ENCODE results near the gene NAGLU. TPM values are rescaled to one million over a fixed set of nuclear protein-coding genes. Genes with fewer than 3 reads are reported as not detected.

The NAGLU gene
- total RNA-seq, 1 donor from 2014 or later, result 36.3 TPM

- no peak for DNase-seq (ENCODE audit: low read depth in 2 of 2)
Observed at GRCh38 chr17:42563950-42564349, 27.9 kb downstream of the NAGLU start.

GRCh38 chr17:42564815-42565522 lies 28.9 kb downstream of the NAGLU start:
- no peak for DNase-seq (ENCODE audit: low read depth in 2 of 2)

DNA sequence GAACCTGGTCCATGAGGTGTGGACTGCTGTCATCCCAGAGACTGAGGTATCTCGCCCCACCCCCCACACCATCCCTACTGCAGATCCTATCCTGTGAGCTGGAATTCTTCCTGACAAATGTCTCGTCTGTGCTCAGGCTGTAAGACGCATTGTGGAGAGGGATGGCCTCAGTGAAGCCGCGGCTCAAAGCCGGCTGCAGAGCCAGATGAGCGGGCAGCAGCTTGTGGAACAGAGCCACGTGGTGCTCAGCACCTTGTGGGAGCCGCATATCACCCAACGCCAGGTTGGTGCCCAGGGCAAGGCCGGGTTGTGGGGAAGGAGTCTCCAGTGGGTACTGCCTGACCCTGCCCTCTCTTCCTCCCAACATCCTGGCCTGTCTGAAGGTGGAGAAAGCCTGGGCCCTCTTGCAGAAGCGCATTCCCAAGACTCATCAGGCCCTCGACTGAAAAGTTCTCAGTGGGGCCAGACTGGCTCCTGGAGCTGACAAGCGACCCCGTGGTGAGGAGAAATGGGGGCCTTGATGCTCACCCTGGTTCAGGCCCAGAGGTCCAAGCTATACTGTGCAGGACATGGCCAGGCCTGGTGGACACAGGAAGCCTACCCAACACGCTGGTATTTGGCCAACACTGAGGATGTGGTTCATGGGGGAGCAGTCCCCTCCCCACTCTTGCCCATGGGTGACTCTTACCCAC lies 29.6 kb downstream of the NAGLU start:
- DNase-seq (ENCODE audit: low read depth in 2 of 2), result no peak

DNA sequence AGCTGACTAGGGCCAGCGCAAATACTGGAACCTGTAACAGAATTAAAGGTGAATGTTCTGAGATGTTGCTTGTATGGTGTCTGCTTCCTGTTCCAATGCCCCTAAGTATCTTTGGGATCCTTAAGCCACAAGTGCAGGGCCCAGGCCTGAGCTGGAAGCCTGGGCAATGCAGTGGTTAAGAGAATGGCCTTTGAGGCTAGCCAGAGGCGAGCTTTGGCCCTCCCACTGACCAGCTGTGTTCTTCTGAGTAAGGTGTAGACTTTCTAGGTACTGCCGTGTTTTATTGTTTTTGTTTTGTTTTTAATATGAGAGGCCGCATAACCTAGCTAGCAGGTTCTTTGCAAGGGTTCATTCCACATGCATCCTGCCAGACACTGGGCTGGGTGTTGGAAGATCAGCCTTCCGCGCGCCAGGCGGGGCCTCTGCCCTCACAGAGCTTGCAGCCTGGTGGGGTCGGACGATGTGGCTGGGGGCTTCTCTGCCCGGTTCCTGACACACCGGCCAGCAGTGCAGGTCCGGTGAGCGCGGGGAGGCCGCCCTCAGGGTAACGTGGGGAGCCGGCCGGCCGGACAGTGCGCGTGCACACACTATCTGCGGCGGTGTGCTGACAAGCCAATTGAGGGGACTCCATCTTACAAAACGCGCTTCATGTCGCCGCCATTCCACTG lies 30.3 kb downstream of the NAGLU start:
- DNase-seq (ENCODE audit: low read depth in 2 of 2), result no peak

DNA sequence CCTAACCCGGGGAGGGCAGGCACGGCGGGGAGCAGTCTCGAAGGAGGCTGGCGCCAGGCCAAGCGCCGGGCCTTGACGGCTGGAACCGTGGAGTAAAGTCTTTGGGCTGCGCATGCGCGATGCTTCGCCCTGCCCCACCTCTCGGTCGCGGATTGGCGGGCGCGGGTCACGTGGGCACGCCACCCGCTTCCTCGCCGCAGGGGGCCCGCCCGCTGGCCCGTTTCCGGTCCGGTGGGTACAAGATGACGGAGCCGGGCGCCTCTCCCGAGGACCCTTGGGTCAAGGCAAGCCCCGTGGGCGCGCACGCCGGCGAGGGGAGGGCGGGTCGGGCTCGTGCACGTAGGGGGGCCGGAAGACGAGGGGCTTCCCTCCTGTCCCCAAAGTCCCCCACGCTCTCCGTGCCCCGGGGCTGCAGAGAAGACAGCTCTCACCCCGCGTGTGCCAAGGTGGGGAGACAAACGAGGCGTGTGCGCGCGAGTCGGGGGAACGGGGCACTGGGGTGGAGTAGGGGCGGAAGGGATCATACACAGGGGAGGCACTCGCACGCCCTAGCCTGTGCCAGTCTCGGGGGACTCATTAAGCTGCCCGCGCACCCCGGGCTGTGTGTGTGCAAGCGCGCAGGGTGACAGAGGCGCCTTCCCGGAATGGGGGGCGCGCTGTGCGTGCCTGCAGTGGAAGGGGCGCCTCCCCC lies 31.0 kb downstream of the NAGLU start, which contains the start of gene MLX:
TSS of gene MLX (plus strand) at position 218 of the 691 bp plus-strand sequence. CDS start at position 243, 25 bp downstream.
- peak; percentile 90 to 92 for DNase-seq (ENCODE audit: low read depth in 2 of 2)

DNA sequence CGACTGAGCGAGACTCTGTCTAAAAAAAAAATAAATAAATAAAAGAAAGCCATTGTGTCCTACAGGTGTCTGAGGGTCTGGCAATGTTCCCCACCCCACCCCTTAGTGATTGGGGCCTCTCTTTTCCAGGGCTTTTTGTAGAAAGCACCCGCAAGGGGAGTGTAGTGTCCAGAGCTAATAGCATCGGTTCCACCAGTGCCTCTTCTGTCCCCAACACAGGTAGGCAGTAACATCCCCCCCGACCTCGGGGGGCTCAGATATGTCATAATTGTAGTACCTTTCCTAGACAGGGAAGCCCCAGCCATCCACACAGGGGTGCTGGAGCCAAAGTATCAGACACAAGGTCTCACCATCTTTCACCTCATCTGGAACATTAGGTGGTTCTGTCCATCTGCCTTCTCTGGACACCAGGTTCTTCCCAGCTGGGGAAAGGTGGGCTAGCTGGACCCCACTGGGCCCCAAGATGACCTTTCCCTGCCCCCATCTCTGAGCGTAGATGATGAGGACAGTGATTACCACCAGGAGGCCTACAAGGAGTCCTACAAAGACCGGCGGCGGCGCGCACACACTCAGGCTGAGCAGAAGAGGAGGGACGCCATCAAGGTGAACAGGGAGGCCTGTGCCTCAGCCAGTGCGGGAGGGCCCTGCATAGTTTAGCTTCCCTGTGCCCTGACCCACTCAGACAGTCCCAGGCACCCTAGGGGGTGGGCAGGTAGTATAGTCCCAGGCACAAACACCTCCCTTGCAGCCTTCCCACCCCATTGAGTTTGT lies 32.5 kb downstream of the NAGLU start:
- DNase-seq (ENCODE audit: low read depth in 2 of 2), result no peak

GRCh38 chr17:42571435-42572225 lies 35.6 kb downstream of the NAGLU start:
- no peak for DNase-seq (ENCODE audit: low read depth in 2 of 2)

- DNase-seq (ENCODE audit: low read depth in 2 of 2), result no peak
Observed at GRCh38 chr17:42573095-42573494, 37.1 kb downstream of the NAGLU start.

DNA sequence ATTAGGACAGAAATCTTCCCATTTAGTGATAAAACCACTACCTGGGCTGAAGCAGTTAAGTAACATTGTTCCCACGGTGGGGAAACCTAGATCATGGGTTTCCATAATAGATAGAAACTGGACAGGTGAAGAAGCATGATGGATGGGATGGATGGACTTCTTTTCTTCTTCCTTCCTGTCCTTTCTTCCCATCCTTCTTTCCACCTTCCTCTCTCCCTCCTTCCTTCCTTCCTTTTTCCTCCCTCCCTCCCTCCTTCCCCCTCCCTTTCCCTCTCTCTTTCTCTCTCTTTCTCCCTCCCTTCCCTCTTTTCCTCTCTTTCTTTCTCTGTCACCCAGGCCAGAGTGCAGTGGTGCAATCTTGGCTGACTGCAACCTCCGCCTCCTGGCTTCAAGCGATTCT lies 38.4 kb downstream of the NAGLU start:
- no peak for DNase-seq (ENCODE audit: low read depth in 2 of 2)

DNA sequence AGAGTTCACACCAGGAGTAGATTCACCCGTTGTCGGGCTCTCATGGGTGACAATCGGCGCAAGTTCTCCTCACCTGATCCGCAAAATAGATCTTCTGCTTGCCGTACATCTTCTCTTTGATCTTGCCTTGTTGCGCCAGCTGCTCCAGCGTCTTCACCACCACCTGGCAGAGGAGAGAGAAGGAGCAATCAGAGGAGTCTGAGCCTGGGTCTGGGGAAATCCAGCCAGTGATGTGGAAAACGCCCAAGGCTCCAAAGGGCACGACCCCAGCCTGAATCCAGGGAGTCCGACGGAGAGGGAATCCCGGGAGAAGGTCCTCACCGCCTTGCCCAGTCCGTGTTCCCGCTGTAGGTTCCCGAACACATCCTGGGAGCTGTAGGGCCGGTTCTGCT lies 41.1 kb downstream of the NAGLU start:
- no peak for DNase-seq (ENCODE audit: low read depth in 2 of 2)

- DNase-seq (ENCODE audit: low read depth in 2 of 2), result peak; percentile 95
Observed at GRCh38 chr17:42577532-42578281, 41.7 kb downstream of the NAGLU start, which contains the start of gene PSMC3IP. PSMC3IP (minus strand) TSS chr17:42577729; CDS start chr17:42577686, 43 bp downstream.

DNA sequence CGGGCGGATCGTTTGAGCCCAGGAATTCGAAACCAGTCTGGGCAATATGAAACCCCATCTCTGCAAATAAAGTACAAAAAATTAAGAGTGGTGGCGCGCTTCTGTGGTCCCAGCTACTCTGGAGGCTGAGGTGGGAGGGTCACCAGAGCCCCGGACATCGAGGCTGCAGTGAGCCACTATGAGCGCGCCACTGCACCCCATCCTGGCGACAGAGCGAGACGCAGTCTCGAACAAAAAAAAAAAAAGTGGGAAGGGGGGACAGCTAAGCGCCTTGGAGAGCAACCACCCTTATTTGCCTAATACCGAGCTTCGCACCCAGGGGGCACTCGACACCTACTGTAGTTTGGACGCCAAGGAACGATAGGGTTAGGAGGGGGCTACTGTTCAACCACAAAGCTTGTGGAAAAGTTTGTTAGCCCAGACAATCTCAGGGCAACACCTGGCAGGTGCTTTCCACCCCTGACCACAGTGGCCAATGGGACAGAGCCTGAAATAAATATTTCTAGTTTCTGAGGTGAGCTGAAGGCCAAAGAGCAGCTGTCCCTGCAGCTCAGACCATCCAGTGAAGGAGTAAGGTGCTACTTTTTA lies 42.3 kb downstream of the NAGLU start:
- peak; percentile 80 for DNase-seq (ENCODE audit: low read depth in 2 of 2)

DNA sequence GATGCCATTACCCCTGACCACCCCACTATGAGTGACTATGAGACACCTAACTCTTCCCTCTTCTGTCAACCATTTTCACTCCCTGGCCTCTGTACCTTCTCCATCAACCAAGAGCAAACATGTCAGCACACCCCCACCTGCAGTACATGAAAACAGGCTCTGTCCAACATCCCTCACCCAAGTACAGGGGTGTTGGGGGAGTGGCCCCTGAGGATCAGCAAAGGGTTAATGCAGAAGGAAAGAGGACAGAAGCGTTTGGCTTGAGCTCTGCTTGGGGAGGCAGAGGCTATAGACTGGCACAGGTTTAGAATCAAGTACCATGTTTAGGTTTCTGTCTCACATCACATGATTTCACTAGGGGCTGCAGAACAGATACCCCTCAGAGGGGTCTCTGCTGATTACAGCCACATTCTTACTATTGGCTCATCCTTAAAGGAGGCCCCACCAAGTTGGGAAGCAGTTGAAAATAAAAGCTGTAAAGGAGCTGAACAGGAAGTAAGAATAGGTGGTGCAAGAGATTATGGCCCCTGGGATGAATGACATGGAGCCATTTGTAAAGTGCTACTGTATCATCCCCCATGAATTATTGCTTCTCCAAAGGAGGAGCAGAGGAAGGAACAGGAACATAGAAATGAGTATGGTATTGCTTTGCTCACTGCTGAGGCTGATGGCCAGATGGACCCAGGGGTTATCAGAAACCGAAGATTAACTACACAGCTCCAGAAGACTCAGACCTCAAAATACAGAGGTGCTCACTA lies 43.9 kb downstream of the NAGLU start:
- DNase-seq (ENCODE audit: low read depth in 2 of 2), result no peak

- DNase-seq (ENCODE audit: low read depth in 2 of 2), result no peak
Observed at GRCh38 chr17:42581744-42582270, 45.8 kb downstream of the NAGLU start.

DNA sequence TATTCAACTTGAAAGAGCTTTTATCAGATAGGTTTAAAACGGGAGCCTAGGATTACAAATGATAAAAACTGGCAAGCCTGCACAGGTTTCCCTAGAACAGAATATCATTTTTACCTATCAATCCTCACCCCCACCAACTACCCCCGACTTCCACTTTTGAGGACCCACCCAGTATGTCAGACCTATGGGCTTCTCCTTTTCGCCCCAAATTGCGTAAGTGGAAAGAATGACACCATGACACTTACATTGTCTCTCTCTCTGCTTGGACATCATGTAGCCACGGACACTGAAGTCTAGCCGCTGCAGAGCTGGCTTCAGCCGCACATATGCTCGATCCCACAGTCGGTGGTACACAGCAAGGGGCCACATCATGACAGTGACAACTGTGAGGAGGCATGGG lies 48.8 kb downstream of the NAGLU start:
- no peak for DNase-seq (ENCODE audit: low read depth in 2 of 2)

DNA sequence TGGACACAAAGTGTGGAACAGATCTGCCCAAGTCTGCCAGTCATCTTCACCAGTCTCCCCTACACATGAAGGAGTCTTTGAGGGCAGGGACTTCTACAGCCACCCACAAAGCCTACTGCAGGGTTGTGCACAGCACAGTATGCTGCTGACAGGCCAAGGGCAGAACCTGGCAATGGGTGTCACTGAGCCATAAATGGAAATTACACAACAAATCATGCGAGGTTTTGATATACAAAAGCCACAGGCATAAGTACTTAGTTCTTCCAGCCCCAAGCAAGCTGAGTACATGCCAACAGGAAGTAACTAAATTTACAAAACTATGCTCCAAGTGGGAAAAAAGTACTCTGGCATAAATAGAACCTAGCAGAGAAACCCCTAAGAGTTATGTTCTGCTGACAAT lies 49.3 kb downstream of the NAGLU start:
- DNase-seq (ENCODE audit: low read depth in 2 of 2), result no peak

- no peak for DNase-seq (ENCODE audit: low read depth in 2 of 2)
Observed at GRCh38 chr17:42586514-42587230, 50.6 kb downstream of the NAGLU start.
